Measurements from ENCODE around the gene EIF1AD.
"Not testable (repeated sequence)": the region's sequence is repeated elsewhere in the genome, so short reads cannot be mapped to it uniquely, and the experiment has no call there.

The EIF1AD gene

GRCh38 chr11:66022401-66023185 is 20.6 kb upstream of the EIF1AD start:
- peak; percentile 58 for DNase-seq (ENCODE audit: low spot score)

- no peak for DNase-seq (ENCODE audit: low spot score)
Observed at GRCh38 chr11:66020618-66021357, 18.8 kb upstream of the EIF1AD start.

DNA sequence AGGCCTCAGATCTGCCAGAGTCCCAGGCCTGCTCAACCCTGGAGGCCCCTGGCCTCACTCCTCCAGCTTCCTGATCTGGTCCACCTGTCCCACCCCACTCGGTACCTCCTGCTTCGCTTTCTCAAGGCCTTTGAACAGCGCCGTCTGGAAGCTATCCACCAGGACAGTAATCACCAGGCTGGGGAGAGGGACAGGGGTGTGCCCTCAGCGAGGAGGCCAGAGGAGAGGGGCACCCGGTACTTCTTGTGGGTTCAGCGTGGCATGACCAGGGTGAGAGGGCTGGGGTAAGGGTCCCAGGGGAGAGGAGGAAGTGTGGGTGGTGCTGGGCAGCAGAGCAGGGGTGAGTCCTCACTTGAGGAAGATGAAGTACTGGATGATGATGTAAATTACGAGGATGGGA is 18.3 kb upstream of the EIF1AD start:
- DNase-seq (ENCODE audit: low spot score), result no peak

GRCh38 chr11:66017321-66017720 is 15.4 kb upstream of the EIF1AD start:
- DNase-seq (ENCODE audit: low spot score), result no peak

- DNase-seq (ENCODE audit: low spot score), result no peak
Observed at GRCh38 chr11:66016793-66017177, 14.8 kb upstream of the EIF1AD start.

DNA sequence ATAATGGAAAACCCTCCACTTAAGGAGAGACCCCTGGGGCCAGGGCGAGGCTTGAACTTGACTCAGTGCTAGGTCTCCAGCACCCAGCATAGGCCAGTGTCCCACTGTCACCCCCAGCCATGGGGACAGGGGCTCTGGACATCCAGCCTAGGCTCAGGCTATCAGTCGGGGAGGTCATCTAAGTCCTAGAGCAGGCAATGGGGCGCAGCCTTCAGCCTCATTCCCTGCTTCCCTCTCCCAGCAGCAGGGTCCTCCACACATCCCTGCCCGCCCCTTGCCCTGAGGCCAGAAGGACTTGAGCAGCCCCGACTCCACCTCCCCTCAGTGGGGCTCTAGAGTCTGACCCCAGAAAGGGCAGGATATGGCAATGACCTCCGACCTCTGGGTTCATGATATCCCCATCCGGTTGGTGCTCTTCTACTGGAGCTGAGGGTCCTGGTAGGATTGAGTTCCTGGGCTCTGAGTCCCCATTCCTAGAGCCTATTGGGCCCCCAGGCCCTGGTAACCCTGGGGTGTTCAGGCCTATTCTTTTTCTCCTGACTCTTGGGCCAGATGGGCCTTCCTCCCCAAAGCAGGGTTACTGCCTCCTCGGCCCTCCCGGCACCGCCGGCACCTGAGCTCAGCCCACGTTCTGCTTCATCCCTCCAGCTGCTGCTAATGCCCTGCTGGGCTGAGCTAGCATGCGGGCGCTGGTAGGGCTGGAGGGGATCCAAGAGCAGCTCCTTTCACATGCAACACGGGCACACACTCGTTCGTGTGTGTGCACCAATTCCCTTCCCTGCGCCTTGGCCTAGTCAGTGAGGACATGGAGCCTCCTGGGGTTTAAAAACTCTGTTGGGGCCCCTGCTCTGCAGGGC is 14.2 kb upstream of the EIF1AD start:
- no peak for DNase-seq (ENCODE audit: low spot score)

DNA sequence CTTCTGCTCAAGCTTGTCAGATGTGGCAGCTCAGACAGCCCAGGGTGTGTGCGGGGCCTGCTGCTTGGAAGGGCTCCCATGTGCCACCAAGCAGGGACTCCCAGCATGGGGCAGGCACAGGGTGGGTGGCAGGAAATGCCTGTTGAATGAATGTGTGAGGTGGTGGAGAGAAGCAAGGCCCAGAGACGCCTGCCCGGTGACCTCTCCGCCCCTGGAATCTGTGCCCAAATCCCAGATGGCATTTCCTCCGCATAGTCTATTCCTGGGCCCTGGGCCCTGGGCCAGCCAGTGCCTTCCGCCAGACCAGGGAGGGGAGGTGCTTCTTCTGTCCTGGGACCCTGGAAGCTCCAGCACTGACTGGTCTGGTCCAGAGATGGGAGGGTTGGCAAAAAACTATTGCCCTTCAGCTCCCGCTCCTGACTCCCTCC is 13.5 kb upstream of the EIF1AD start:
- DNase-seq (ENCODE audit: low spot score), result no peak

DNA sequence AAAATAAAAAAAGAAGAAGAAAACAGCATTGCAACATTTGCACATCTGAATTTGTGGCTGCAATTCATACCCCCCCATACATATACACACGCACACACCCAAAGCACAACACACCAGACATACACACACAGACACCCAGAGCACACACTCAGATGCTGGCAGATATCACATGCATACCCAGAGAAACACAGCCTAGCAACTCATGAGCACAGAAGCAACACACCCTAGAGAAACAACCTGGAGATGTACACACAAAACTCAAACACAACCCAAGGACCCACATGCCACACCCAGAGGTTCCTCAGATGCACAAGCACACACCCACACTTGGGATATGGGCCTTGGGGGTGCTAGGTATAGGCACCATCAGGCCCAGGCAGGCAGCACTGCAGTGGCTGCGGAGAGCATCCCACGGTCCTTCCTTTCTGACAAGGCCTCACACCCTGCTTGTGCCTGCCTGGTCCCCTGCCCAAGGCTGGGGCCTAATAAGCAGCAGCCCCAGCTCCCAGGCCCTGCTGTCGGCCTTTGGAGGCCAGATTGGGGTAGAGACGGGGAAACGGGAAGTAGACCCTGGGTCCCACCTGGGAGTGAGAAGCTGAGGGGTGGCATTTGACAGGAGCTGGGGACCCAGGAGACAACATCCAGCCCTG is 13.0 kb upstream of the EIF1AD start:
- DNase-seq (ENCODE audit: low spot score), result no peak

DNA sequence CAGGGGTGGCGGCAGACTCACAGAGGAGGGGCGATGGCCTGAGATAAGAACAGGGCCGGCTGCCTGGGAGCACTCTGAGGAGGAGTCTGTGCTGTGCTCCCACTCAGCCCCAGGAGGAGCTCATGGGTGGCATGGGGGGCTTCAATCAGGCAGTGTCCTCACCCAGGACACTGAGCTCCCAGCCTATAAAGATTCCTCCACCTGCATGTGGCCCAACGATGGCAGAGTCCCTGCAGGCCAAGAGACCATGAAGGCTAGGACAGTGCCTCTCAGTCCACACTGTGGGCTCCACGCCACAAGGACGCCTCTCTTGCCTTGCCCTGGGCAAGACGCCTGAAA is 11.8 kb upstream of the EIF1AD start:
- no peak for DNase-seq (ENCODE audit: low spot score)

DNA sequence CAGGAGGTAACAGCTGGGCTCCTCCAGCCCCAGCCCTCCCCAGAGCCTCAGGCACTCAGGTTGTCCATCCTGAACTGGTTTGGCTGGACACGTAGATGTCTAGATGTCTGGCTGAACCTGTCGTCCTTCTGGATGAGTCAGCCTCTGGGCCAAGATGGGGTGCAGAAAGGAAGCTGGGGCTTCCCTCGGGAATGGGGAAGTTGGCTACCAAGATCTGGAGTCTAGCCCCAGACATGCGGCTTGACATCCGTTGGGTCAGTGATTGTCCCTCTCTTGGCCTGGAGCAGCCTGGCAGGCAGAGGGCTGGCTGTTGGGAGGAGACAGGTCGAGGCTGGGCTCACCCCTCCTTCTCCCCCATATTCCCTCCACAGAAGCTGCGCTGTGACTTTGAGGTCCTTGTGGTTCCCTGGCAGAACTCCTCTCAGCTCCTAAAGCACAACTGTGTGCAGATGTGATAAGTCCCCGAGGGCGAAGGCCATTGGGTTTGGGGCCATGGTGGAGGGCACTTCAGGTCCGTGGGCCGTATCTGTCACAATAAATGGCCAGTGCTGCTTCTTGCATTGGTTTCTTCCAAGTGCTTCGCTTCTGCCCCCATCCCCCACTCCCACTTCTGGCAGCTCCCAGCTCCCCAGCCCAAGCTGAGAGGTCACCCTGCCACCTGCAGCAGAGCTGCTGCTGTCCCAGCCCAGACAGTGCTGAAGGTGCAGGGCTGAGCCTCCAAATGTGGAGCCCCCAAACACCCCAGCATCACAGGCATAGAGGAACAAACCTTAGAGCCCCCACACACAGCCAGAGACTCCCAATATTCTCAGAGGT is 11.2 kb upstream of the EIF1AD start:
- DNase-seq (ENCODE audit: low spot score), result peak; percentile 16

DNA sequence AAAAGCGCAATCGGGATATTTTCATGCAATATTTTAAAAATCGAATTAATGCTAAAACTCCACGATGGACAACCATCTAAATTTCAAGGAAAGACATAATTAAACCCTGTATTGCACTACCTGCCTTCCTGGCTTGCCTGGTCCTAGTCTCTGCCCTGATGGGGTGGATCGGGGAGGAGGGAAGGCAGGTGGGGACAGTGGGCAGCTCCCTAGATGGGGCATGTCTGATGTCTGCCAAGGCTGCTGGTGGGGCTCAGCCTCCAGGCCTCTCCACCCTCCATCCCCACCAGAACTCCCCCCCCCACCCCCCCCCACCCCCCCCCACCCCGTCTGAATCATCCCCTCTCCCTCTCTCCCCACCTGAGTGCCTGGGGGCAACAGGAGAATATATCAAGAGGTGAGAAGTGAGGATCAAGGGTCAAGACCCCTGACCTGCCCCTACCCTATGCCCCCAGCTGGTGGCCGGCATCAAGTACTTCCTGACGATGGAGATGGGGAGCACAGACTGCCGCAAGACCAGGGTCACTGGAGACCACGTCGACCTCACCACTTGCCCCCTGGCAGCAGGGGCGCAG is 10.5 kb upstream of the EIF1AD start:
- DNase-seq (ENCODE audit: low spot score), result no peak

DNA sequence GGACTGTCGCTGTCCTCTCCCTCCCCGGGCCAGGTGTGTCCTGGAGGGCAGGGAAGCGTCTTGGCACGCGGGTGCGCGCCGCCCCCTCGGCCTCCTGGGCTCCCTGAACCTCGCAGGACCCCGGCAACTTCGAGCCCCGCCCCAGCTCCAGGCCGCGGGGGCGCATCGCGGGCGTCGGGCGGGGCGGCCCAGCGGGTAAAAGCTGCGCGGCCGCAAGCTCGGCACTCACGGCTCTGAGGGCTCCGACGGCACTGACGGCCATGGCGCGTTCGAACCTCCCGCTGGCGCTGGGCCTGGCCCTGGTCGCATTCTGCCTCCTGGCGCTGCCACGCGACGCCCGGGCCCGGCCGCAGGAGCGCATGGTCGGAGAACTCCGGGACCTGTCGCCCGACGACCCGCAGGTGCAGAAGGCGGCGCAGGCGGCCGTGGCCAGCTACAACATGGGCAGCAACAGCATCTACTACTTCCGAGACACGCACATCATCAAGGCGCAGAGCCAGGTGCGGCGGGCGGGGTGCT is 9.9 kb upstream of the EIF1AD start, which contains the start of gene CST6:
CST6 (plus strand) TSS at position 224 of the 519 bp plus-strand sequence; CDS start at position 261, 37 bp downstream.
- no peak for DNase-seq (ENCODE audit: low spot score)

- no peak for DNase-seq (ENCODE audit: low spot score)
Observed at GRCh38 chr11:66011239-66011784, 9.4 kb upstream of the EIF1AD start.

DNA sequence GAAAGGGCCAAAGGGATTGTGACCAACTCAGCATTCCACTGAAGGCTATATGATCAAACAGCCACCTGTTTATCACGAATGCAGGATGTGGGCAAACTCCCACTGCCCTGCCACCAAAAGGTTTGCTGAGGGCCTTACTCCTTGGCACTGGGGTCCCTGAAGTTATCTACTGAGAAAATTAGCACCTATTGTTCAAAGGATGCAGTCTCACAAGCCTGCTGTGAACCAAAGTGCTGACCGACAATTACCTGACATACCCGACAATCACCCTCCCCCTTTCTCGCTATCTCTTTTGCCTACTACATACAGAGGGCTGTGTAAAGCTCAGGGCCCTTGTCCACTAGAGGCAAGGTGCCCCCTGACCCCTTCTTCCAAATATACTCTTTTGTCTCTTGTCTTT is 8.1 kb upstream of the EIF1AD start:
- not testable (repeated sequence) for DNase-seq (ENCODE audit: low spot score)

- DNase-seq (ENCODE audit: low spot score), result no peak
Observed at GRCh38 chr11:66008468-66009101, 6.6 kb upstream of the EIF1AD start.

GRCh38 chr11:66008095-66008467 is 6.1 kb upstream of the EIF1AD start:
- no peak for DNase-seq (ENCODE audit: low spot score)

DNA sequence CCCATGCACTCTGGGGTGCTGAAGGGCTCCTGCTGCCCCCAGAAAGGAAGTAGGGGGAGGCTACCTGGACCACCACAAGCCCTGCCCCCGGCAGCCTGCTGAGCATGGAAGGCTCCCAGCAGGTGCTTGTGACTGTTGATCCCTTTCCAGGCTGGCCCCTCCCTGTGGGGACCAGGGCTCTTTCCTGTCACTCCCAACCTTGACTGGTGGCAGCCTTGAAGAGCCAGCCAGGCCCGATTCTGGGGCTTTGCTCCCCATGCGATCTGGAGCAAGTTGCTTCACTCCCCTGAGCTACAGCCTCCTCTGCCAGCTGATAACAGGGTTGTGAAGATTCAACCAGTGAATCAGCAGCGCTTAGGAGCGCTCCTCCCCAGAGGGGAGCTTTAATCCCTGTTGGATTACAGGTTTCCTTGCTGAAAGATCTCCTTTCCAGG is 5.3 kb upstream of the EIF1AD start:
- DNase-seq (ENCODE audit: low spot score), result no peak

- DNase-seq (ENCODE audit: low spot score), result no peak
Observed at GRCh38 chr11:66006891-66007176, 4.9 kb upstream of the EIF1AD start.

DNA sequence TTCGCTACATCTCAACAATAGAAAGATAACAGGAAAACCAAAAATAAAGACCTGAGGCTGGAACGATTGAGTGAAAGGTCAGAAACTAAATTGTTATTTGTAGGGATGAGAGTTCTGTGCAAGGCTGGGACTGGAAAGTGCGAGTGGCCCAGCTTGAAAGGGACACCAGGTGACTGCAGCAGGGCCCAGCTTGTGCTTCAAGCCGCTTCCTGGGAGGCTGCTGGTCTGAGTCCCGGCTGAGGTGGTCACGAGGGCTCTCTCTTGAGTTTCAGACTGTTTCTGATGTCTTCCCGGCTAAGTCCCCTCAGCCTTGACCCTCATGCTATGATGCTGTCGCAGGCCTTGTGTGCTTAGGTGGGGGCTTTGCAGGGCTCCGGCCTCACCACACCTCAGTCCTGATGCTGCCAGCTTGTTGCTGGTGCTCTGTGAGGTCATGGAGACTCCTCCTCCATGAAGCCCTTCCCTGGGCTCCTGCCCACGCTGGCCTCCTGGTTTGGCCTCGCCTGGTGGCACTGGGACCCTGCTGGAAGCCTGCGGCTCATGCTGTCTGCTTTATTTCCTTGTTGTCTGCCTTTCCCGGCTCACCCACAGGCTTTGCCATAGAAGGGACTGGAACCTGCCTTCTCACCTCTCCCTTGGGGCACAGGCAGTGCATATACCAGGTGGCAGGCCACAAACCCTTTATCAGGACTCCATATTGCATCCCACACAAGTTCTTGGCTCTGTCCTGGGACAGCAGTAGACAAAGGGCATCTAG is 4.4 kb upstream of the EIF1AD start:
- no peak for DNase-seq (ENCODE audit: low spot score)

Measured in Ammon's horn (tissue), 1 donor.